ENCODE measurements around the gene OLIG1. TPM values are rescaled to one million over a fixed set of nuclear protein-coding genes. Genes with fewer than 3 reads are reported as not detected.

OLIG1 gene
- total RNA-seq, 4 donors from 2014 or later, result not detected

DNA sequence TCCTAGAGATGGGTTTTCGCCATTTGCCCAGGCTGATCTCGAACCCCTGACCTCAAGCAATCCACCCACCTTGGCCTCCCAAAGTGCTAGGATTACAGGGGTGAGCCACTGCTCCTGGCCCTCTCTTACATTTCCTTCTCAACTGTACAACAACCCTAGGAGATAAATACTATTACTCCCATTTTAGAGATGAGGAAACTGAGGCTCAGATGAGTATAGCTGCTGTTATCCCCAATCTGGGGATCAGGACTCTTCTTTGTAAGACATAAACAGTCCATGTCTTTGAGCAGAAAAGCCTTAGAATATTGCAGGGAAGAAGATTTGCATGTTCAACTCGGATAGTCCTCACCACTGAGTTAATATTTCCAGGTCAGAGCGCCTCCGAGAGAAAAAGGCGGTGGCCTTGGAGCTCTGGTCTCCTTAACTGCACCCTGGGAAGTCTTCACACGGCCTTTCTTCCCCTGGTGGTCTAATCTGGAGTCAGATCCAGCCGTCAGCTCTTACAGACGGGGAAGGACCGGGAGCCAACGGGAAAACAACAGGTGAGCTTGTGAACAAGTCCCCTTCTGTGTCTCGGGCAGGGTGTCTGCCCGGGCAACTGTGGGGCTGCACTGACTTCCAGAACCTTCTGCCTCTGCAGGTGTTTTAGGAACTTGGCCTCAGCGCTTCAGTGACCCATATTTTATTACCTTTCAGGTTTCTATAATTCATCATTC lies 5.9 kb upstream of the OLIG1 start:
- TF ChIP-seq EP300 (IDR thresholded peaks at IDR 0.05) (no peak), POLR2A (IDR thresholded peaks at IDR 0.05; ENCODE audit: low read depth) (no peak), POLR2AphosphoS5 (IDR thresholded peaks at IDR 0.05) (no peak)
- TF ChIP-seq, protein P1, sequence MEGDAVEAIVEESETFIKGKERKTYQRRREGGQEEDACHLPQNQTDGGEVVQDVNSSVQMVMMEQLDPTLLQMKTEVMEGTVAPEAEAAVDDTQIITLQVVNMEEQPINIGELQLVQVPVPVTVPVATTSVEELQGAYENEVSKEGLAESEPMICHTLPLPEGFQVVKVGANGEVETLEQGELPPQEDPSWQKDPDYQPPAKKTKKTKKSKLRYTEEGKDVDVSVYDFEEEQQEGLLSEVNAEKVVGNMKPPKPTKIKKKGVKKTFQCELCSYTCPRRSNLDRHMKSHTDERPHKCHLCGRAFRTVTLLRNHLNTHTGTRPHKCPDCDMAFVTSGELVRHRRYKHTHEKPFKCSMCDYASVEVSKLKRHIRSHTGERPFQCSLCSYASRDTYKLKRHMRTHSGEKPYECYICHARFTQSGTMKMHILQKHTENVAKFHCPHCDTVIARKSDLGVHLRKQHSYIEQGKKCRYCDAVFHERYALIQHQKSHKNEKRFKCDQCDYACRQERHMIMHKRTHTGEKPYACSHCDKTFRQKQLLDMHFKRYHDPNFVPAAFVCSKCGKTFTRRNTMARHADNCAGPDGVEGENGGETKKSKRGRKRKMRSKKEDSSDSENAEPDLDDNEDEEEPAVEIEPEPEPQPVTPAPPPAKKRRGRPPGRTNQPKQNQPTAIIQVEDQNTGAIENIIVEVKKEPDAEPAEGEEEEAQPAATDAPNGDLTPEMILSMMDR (IDR thresholded peaks at IDR 0.05), result no peak
- Histone ChIP-seq H3K27me3 (peaks cover 0 to 85% (median 20%) of the 10 kb centered on the region in 4 donors), H3K36me3 (no peaks in the 10 kb centered on the region), H3K4me1 (peaks cover 0 to 2% (median under 1%) of the 10 kb centered on the region in 4 donors), H3K9me3 (peaks cover 0 to 6% (median 4%) of the 10 kb centered on the region in 4 donors), H3K27ac (replicated peaks in 1 of 4) (no peak overlapping the region), H3K4me3 (no peak overlapping the region)
- intact Hi-C loops (cut with DNase I), result no loop called here
- no peak for DNase-seq (ENCODE audit: extremely low spot score)
- 52% methylated on average over 14 of the region's 14 CpGs for WGBS

DNA sequence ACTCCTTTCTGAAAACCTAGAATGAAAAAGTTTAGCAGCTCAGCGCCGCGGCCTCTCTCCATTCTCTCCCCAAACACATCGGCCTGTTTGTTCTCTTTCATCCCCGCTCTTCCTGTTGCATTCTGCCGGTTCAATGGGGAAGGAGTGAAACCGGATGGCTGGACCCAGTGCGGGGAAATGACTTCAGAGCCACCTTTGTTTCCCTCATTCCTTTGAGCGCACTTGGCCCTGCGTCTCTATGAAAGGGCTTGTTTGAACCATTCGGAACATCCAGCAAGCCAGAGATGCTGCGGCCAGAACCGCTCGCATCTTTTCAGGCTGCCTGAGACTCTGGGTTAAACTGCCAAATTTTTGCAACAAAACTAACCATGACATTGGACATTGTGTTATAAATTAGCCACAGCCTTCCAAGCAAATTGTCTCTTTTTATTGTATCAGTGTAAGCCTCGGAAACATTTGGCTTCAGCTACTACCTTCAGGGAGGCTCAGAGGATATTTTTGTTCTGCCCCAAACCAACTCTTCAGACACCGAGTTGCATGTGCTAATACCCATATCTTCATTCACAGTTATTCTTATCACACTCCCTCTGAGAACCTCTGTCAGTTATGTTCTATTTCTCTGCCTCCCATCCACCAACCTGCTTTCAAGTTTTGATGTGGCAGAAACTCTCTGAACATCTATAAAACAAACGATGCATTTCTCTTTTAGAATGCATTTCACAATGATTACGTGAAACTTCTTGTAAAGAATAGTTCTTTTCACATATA lies 5.1 kb upstream of the OLIG1 start:
- Histone ChIP-seq H3K27ac (replicated peaks in 1 of 4) (no peak overlapping the region), H3K4me1 (peaks cover 2 to 3% (median 2%) of the 10 kb centered on the region in 4 donors), H3K9me3 (peaks cover 0 to 14% (median 11%) of the 10 kb centered on the region in 4 donors), H3K27me3 (peaks cover 0 to 89% (median 26%) of the 10 kb centered on the region in 4 donors), H3K36me3 (no peaks in the 10 kb centered on the region), H3K4me3 (no peak overlapping the region)
- TF ChIP-seq EP300 (IDR thresholded peaks at IDR 0.05) (no peak), POLR2A (IDR thresholded peaks at IDR 0.05; ENCODE audit: low read depth) (no peak), POLR2AphosphoS5 (IDR thresholded peaks at IDR 0.05) (no peak)
- TF ChIP-seq, protein P1 (IDR thresholded peaks at IDR 0.05), result no peak
- intact Hi-C loops (cut with DNase I), result no loop called here
- DNase-seq (ENCODE audit: extremely low spot score), result no peak
- 36% methylated on average over 18 of the region's 18 CpGs for WGBS

DNA sequence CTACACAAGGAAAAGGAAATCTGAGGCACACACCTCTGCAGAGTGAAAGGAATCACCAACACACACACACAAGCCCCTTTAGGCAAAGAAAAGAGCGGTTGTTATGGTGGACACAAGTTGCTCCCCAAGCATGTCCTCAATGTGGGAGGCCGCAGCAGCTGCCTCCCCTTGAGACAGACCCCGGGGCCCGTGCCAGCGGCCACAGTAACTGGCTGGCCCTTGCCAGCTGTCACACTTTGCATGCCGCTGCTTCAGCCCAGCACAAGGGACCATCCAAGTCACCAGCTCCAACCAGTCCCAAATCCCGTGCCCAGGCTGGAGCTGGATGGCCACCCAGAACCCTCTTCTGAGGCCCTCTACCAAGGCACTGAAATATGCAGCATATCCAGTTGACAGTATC lies 2.9 kb upstream of the OLIG1 start:
- H3K27me3 ChIP-seq, result peaks cover 0 to 89% (median 46%) of the 10 kb centered on the region in 4 donors
- no peak overlapping the region for H3K27ac ChIP-seq (replicated peaks in 1 of 4)
- H3K36me3 ChIP-seq, result no peaks in the 10 kb centered on the region
- intact Hi-C loops (cut with DNase I), result no loop called here
- TF ChIP-seq POLR2A (IDR thresholded peaks at IDR 0.05; ENCODE audit: low read depth), result no peak
- no peak for TF ChIP-seq EP300 (IDR thresholded peaks at IDR 0.05)
- TF ChIP-seq, protein P1 (IDR thresholded peaks at IDR 0.05), result no peak
- TF ChIP-seq POLR2AphosphoS5 (IDR thresholded peaks at IDR 0.05), result no peak
- DNase-seq (ENCODE audit: extremely low spot score), result no peak
- no peak overlapping the region for H3K4me3 ChIP-seq
- peaks cover 16 to 25% (median 24%) of the 10 kb centered on the region in 4 donors for H3K4me1 ChIP-seq
- H3K9me3 ChIP-seq, result peaks cover 0 to 15% (median 11%) of the 10 kb centered on the region in 4 donors
- WGBS, result 85% methylated on average over 5 of the region's 7 CpGs

DNA sequence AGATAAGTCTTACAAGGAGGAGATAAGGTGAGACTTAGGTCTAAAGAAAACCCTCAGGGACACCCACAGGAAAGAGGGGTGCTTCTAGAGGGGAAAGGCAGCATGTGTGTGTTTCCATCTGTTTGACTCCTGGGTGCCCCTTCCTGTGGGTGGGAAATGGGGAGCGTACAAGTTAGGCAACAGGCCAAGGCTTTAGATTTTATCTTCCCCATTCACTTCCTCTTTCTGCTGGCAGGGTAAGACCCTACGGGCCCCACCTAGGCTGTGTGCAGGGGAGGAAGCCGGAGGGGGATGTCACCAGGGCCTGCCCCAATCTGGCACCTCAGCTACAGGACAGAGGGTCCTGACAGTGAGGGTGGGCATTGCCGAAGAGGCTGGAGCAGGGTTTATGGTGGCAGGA lies 2.5 kb upstream of the OLIG1 start:
- Histone ChIP-seq H3K4me1 (peaks cover 17 to 28% (median 28%) of the 10 kb centered on the region in 4 donors), H3K27me3 (peaks cover 0 to 93% (median 50%) of the 10 kb centered on the region in 4 donors), H3K4me3 (no peak overlapping the region), H3K36me3 (no peaks in the 10 kb centered on the region), H3K27ac (replicated peaks in 1 of 4) (no peak overlapping the region), H3K9me3 (peaks cover 0 to 15% (median 11%) of the 10 kb centered on the region in 4 donors)
- intact Hi-C loops (cut with DNase I), result no loop called here
- TF ChIP-seq EP300 (IDR thresholded peaks at IDR 0.05) (no peak), POLR2A (IDR thresholded peaks at IDR 0.05; ENCODE audit: low read depth) (no peak)
- TF ChIP-seq, protein P1 (IDR thresholded peaks at IDR 0.05), result no peak
- WGBS, result 64% methylated on average over 3 of the region's 4 CpGs
- no peak for DNase-seq (ENCODE audit: extremely low spot score)
